HG03039 (cell line): ENCODE data around the gene VPREB1.
"Not testable (repeated sequence)": the region's sequence is repeated elsewhere in the genome, so short reads cannot be mapped to it uniquely, and the experiment has no call there.

ENCODE experiments used
- ATAC-seq: cut with Tn5 transposase; IDR thresholded peaks from one replicate; pipeline ENCODE4 v1.9.1; 2021; ENCODE audit warnings: mild to moderate bottlenecking, moderate library complexity; ENCODE audit not compliant: unreplicated experiment

VPREB1 gene

DNA sequence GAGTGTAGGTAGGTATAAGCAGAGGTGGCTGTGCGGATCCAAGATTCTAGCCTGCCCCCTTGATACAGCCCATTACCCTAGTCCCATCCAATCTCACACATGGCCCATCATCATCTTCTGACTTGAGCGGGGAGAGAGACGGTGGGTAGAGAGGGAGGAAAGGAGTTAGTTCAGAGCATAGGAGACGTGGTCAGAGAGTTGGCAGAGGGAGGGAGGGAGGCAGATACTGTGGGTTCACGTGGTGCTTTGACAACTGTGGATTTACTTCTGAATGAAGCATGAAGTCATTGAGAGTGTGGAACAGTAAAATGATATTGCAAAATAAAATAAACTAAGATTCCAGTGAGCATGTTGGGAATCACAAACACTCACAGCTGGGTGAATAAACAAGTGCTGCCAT, 31.4 kb upstream of the VPREB1 start:
- ATAC-seq: no peak

- ATAC-seq: no peak
These were observed 29.7 kb upstream of the VPREB1 start for GRCh38 chr22:22214819-22215329.

- no peak for ATAC-seq
These were observed 28.7 kb upstream of the VPREB1 start for GRCh38 chr22:22215659-22216449.

GRCh38 chr22:22216450-22216959, 28.1 kb upstream of the VPREB1 start:
- no peak for ATAC-seq

- no peak for ATAC-seq
These were observed 26.3 kb upstream of the VPREB1 start for GRCh38 chr22:22218302-22218701.

- no peak for ATAC-seq
These were observed 25.2 kb upstream of the VPREB1 start for GRCh38 chr22:22219140-22219996.

- ATAC-seq: not testable (repeated sequence)
These were observed 23.5 kb upstream of the VPREB1 start for GRCh38 chr22:22221043-22221442.

- ATAC-seq: no peak
These were observed 18.0 kb upstream of the VPREB1 start for GRCh38 chr22:22226448-22227187.

- ATAC-seq: no peak
These were observed 16.2 kb upstream of the VPREB1 start for GRCh38 chr22:22228421-22228820.

- ATAC-seq: no peak
These were observed 15.7 kb upstream of the VPREB1 start for GRCh38 chr22:22228921-22229320.

DNA sequence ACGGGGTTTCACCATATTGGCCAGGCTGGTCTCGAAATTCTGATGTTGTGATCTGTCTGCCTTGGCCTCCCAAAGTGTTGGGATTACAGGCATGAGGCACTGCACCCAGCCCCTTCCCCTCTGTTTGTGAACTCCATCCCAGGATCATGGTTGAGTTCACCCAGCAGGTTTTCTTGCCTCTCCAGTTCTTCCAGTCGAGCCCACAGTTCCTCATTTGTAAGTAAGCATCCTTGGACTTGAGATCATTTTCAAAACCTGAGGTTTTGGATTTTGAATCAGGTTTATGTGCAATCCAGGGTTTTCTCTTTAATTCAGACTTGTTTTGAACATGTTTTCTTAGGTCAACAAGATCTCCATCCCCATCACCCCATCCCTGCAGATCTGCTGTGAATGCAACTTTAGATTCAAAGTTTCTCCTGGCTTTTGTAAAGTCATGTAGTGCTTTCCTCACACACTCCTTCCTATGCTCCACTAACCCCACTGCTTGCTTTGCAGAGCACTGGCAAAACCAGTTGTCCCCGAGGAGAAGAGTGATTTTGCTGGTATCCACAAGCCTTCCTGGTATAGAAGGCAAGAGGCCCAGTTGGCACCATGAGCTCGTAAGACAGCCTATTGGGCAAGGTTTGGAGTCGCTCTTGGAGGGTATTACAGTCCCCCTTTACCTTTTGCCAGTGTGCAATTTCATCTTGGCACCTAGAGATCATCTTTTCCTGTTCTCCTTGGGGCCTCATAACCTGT, 14.7 kb upstream of the VPREB1 start:
- ATAC-seq: no peak

DNA sequence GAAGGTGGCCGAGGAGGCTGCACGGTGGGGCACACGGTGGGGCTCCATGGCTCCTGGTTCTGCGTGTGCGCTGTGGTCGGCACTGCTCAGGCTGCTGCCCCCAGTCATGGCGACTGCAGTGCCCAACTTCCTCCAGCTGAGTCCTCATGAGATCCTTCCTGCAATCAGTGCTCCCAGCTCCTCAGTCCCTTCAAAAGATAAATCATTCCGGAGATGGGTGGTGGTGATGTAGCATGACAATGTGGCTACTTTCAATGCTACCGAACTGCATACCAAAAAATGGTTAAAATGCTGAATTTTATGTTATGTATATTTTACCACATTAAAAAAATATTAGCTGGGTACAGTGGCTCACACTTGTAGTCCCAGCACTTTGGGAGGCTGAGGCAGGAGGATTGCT, 14.1 kb upstream of the VPREB1 start:
- ATAC-seq: no peak

- no peak for ATAC-seq
These were observed 11.5 kb upstream of the VPREB1 start for GRCh38 chr22:22233081-22233480.

DNA sequence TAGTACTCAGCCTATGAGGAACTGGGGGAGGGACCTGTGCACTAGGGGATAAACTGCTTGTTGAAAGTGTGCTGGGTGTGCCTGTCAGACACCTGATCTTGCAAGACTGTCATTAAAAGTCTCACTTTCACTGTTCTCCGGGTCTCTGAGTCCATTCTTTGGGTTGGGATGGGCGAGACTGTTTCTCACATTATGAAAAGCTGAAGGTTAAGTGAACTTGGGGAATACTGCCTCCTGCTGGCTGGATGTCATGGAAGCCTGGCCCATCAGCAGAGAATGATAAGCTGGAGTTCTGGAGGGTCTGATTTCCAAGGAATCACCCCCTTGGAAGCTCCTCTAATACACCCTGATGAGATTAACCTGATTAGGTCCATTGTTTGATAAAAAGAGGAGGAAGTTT, 9.0 kb upstream of the VPREB1 start:
- no peak for ATAC-seq

- no peak for ATAC-seq
These were observed 7.1 kb upstream of the VPREB1 start for GRCh38 chr22:22237521-22237920.

- no peak for ATAC-seq
These were observed 5.2 kb upstream of the VPREB1 start for GRCh38 chr22:22239311-22239939.

- no peak for ATAC-seq
These were observed 3.1 kb upstream of the VPREB1 start for GRCh38 chr22:22241554-22241898.

- ATAC-seq: no peak
These were observed 2.1 kb upstream of the VPREB1 start for GRCh38 chr22:22242488-22242887.

DNA sequence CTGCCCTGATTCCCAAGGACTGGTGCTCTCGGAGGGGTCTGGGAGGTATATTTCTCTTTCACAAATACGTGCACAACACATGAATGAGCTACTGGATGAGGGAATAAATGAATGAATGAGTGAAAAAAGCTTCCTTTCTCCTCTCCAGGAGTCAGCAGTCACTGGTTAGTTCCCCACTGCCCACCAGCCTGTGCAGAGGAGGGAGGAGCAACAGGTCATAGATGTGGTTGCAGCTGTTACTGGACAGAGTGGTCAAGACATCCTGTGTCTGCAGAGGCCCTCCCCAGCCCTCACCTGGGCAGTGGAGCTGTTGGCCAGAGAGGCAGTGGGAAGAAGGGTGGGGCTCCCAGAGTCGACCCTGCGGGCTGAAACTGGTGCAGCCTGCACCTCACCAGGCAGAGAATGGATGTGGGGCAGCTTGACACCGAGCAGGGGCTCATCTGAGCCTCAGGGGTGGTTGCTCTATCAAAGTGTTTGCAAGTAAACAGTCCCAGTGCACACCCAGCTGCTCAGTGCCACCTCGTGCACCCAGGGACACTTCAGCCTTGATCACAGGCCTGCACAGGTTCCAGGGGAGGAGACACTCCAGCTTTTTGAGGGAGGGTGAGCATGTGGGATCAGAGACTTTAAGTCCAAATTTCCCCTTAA, 1.4 kb upstream of the VPREB1 start:
- no peak for ATAC-seq
